Spleen (tissue), 11 donors: Measurements from ENCODE around the gene NSD1. TPM values are rescaled to one million over a fixed set of nuclear protein-coding genes. Genes with fewer than 3 reads are reported as not detected.

Experiments used
- DNase-seq: peaks from one replicate; pipeline ENCODE4 v3.0.0-alpha.2; 2020
- H3K27ac ChIP-seq, 8 donors: fragments of 200-600 bp; sonication (generic) in 7 of 8; 1 replicate in 4 of 8; 2 replicates in 4 of 8; pipeline versions ENCODE4 v1.5.0 to v1.8.0; 2016 to 2021; ENCODE audit warnings: inconsistent platforms in 4 of 8, mild to moderate bottlenecking in 4 of 8, moderate library complexity in 1 of 8
- H3K27me3 ChIP-seq, 7 donors: fragments of 200-600 bp; sonication (generic) in 6 of 7; replicated peaks in 1 of 7; 1 replicate in 4 of 7; 2 replicates in 3 of 7; pipeline versions ENCODE4 v1.5.0 to v1.8.0; 2016 to 2021; ENCODE audit warnings: inconsistent platforms in 3 of 7, mild to moderate bottlenecking in 1 of 7
- H3K36me3 ChIP-seq, 6 donors: fragments of 200-600 bp; sonication (generic) in 5 of 6; 1 replicate in 4 of 6; 2 replicates in 2 of 6; pipeline versions ENCODE4 v1.5.0 to v1.8.0; 2016 to 2021; ENCODE audit warnings: inconsistent platforms in 2 of 6
- H3K4me1 ChIP-seq, 6 donors: fragments of 200-600 bp; sonication (generic) in 5 of 6; 1 replicate in 3 of 6; 2 replicates in 3 of 6; pipeline versions ENCODE4 v1.5.0 to v1.8.0; 2016 to 2021; ENCODE audit warnings: inconsistent platforms in 3 of 6
- H3K4me3 ChIP-seq, 8 donors: fragments of 200-600 bp; sonication (generic) in 7 of 8; 1 replicate in 4 of 8; 2 replicates in 4 of 8; pipeline versions ENCODE4 v1.5.0 to v1.8.0; 2016 to 2021; ENCODE audit warnings: inconsistent platforms in 4 of 8, mild to moderate bottlenecking in 4 of 8, moderate library complexity in 2 of 8
- H3K9me3 ChIP-seq, 8 donors: fragments of 200-600 bp; sonication (generic) in 7 of 8; 1 replicate in 4 of 8; 2 replicates in 4 of 8; pipeline versions ENCODE4 v1.5.0 to v1.8.0; 2016 to 2021; ENCODE audit warnings: inconsistent platforms in 4 of 8
- POLR2A ChIP-seq, 3 donors: fragments of 450-650 bp; IDR thresholded peaks; one replicate each; pipeline ENCODE4 v1.5.1; 2017; ENCODE audit warnings: antibody characterized with exemption in 3 of 3, mild to moderate bottlenecking in 1 of 3
- POLR2AphosphoS5 ChIP-seq, 3 donors: sonication (generic); formaldehyde crosslinking; IDR thresholded peaks; one replicate each; pipeline ENCODE4 v1.5.1; 2017; ENCODE audit warnings: antibody characterized with exemption in 3 of 3
- WGBS, 5 donors: extraction: QIAGEN DNeasy Blood & Tissue Kit in 3 of 5; methylation state at CpG; one replicate each; pipeline versions ENCODE4 v1.1.5 to v1.1.7; 2013 to 2018; 5-methylcytosine and 5-hydroxymethylcytosine counted together
- intact Hi-C: fragments of 100-400 bp; cut with DNase I; formaldehyde crosslinking; loops from one replicate; pipeline ENCODE4 v1.15.0; 2023; ENCODE audit warnings: low total_unique reads
- polyA plus RNA-seq, 3 donors: library from polyadenylated mRNA; stranded (reverse); fragments of 200-250 nt; gene quantifications; one replicate each; pipeline ENCODE4 v1.2.1, GENCODE V29; 2013
- total RNA-seq, 7 donors: library from RNA; depleted of rRNA in 3 of 7; stranded (reverse); fragments of >200 nt in 3 of 7; fragmentation: NEBNext Ultra II Directional in 4 of 7; extraction: Animal tissue kit (Norgen Biotek cat#: 25700) in 4 of 7; gene quantifications; one replicate each; pipeline versions ENCODE4 v1.1.0 to v1.2.1, GENCODE V29; 2016 to 2021
- TF ChIP-seq, protein P1 (sequence below), 11 experiments: fragments of 200-600 bp in 7 of 11; fragments of 450-650 bp in 4 of 11; sonication (generic) in 4 of 11; IDR thresholded peaks in 8 of 11; conservative IDR thresholded peaks in 3 of 11; 1 replicate in 7 of 11; 2 replicates in 4 of 11; pipeline versions ENCODE4 v1.4.0 to v1.8.0; 2016 to 2021; ENCODE audit warnings: antibody characterized with exemption in 11 of 11, inconsistent platforms in 4 of 11, mild to moderate bottlenecking in 1 of 11
- donor health status: healthy with polysubstance abuse.
- donor health status: DM: no; HTN: no; CAD: no; lungs with moderate emphysema.
- donor health status: DM: no; HTN: no; CAD: no.
- donor health status: Bipolar disorder and iron deficiency.
- donor health status: healthy.
- donor health status: DM: no; HTN: no; CAD: no.
- donor health status: DM: yes; HTN: yes; CAD: no.

NSD1 gene
- total and polyA plus RNA-seq, 10 donors, result 4.1 to 130 (median 69.1) TPM

GRCh38 chr5:177099422-177100093 is 34.0 kb upstream of the NSD1 start:
- Histone ChIP-seq H3K4me3 (no peak overlapping the region), H3K9me3 (no peaks in the 10 kb centered on the region), H3K27ac (peak overlapping the region in 3 of 8 donors; percentile 57 to 70 (median 65)), H3K27me3 (peaks cover 0 to 20% (median 0%) of the 10 kb centered on the region in 7 donors), H3K4me1 (peaks cover 0 to 43% (median 23%) of the 10 kb centered on the region in 6 donors), H3K36me3 (no peaks in the 10 kb centered on the region)
- 54 to 61% (median 59%) methylated on average over 13 of the region's 13 CpGs for WGBS, 5 donors
- DNase-seq, result no peak
- TF ChIP-seq POLR2A (IDR thresholded peaks at IDR 0.05), result no peak
- TF ChIP-seq POLR2AphosphoS5 (IDR thresholded peaks at IDR 0.05), result no peak
- TF ChIP-seq, protein P1, sequence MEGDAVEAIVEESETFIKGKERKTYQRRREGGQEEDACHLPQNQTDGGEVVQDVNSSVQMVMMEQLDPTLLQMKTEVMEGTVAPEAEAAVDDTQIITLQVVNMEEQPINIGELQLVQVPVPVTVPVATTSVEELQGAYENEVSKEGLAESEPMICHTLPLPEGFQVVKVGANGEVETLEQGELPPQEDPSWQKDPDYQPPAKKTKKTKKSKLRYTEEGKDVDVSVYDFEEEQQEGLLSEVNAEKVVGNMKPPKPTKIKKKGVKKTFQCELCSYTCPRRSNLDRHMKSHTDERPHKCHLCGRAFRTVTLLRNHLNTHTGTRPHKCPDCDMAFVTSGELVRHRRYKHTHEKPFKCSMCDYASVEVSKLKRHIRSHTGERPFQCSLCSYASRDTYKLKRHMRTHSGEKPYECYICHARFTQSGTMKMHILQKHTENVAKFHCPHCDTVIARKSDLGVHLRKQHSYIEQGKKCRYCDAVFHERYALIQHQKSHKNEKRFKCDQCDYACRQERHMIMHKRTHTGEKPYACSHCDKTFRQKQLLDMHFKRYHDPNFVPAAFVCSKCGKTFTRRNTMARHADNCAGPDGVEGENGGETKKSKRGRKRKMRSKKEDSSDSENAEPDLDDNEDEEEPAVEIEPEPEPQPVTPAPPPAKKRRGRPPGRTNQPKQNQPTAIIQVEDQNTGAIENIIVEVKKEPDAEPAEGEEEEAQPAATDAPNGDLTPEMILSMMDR (IDR thresholded peaks at IDR 0.05 in 8 of 11, conservative IDR thresholded peaks at IDR 0.05 in 3 of 11), result no peak
- intact Hi-C loops, result no loop called here

DNA sequence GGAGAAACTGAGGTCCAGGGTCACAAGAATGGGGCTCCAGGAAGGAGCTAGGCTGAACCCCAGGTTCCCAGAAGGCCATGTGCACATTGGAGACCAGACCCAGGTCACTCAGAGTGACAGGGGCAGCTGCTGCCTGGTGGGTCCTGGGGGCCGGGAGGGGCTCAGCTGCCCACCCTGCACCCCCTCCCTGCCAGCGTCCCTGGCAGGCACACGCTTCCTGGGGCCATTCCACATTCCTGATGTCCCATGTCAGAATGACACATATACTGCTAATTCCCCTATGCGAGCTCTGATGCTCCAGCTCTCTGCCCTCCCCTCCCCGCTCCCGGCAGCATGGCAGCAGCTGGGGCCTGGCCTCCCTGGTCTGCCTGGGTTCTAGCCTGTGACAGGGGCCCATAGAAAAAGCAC is 32.9 kb upstream of the NSD1 start:
- no peak for DNase-seq
- Histone ChIP-seq H3K27me3 (peaks cover 0 to 23% (median 0%) of the 10 kb centered on the region in 7 donors), H3K4me3 (no peak overlapping the region), H3K36me3 (no peaks in the 10 kb centered on the region), H3K9me3 (no peaks in the 10 kb centered on the region), H3K27ac (peak overlapping the region in 2 of 8 donors; percentile 18 to 29), H3K4me1 (peaks cover 0 to 32% (median 14%) of the 10 kb centered on the region in 6 donors)
- WGBS, 5 donors, result 66 to 77% (median 76%) methylated on average over 6 of the region's 6 CpGs
- TF ChIP-seq, protein P1 (IDR thresholded peaks at IDR 0.05 in 8 of 11, conservative IDR thresholded peaks at IDR 0.05 in 3 of 11), result no peak
- TF ChIP-seq POLR2AphosphoS5 (IDR thresholded peaks at IDR 0.05) (peak in 2 of 3 donors; percentile 8 to 49), POLR2A (IDR thresholded peaks at IDR 0.05) (no peak)
- intact Hi-C loops, result no loop called here

DNA sequence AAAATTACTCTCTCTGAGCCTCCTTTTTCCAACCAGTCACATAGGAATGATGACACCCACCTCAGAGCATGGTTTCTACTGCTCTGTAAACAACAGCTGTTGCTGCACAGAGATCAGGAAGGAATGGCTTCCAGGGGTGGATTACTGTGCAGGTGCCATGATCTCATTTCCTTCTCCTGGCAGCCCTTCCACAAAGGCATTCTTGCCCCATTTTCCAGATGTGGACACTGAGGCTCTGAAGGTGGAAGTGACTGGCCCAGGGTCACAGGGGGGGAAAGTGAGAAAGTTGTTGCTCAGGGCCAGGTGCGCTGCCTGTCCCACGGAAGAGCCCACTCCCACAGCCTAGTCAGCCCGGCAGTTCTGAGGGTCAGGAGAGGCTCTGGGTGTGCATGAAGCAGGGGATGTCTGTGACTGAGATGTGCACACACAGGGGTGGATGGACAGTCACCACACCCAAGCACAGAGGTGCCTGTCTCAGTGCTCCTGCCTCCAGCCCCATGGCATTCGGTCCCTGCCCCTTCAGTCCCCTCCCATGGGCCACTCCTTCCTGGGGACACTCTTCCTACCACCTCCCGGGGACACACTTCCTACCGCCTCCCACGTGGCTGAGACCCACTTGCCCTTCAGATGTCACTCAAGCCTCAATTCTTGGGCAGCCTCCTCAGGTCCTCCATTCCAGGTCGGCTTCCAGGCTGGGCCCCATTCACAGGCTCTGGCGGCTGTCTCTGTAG is 29.9 kb upstream of the NSD1 start:
- peaks cover 0 to 11% (median 3%) of the 10 kb centered on the region in 6 donors for H3K4me1 ChIP-seq
- 54 to 75% (median 58%) methylated on average over 9 of the region's 9 CpGs for WGBS, 5 donors
- no peak overlapping the region for H3K4me3 ChIP-seq
- no peak for TF ChIP-seq POLR2A (IDR thresholded peaks at IDR 0.05)
- TF ChIP-seq, protein P1 (IDR thresholded peaks at IDR 0.05 in 8 of 11, conservative IDR thresholded peaks at IDR 0.05 in 3 of 11), result no peak
- no peaks in the 10 kb centered on the region for H3K9me3 ChIP-seq
- intact Hi-C loops, result no loop called here
- peaks cover 0 to 24% (median 0%) of the 10 kb centered on the region in 7 donors for H3K27me3 ChIP-seq
- no peaks in the 10 kb centered on the region for H3K36me3 ChIP-seq
- DNase-seq, result no peak
- H3K27ac ChIP-seq, result no peak overlapping the region
